Sigmoid colon (tissue), 4 donors: ENCODE measurements around the gene OR52A5.

Experiments
- EP300 ChIP-seq, 4 donors: sonication (generic); formaldehyde crosslinking; IDR thresholded peaks; one replicate each; pipeline ENCODE4 v1.6.1; 2017; ENCODE audit warnings: antibody characterized with exemption in 4 of 4
- POLR2AphosphoS5 ChIP-seq, 4 donors: sonication (generic); formaldehyde crosslinking; IDR thresholded peaks; one replicate each; pipeline ENCODE4 v1.6.1; 2017; ENCODE audit warnings: antibody characterized with exemption in 4 of 4
- TF ChIP-seq, protein P1 (sequence below), 4 experiments: fragments of 450-650 bp in 3 of 4; fragments of 200-600 bp in 1 of 4; IDR thresholded peaks; one replicate each; pipeline ENCODE4 v1.5.1; 2016 to 2019; ENCODE audit warnings: antibody characterized with exemption in 4 of 4, mild to moderate bottlenecking in 3 of 4, moderate library complexity in 2 of 4

DNA sequence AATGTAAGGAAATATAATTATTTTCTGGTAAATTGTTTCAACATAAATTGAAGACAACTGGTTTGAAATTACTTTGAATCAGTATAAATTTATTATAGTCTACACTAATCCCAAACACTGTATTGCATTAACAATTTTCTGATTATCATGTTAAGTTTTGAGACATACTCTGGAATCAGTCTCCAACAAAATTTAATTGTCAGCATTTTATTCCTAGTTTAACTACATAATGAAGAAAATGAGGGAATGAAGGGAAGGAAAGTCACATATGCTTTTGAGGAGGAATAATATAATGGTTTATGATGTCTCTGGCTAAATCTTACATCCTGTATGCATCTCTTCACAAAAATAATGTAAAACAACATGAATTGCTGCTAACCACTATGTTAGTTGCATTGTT lies 54.6 kb downstream of the OR52A5 start:
- TF ChIP-seq, protein P1, sequence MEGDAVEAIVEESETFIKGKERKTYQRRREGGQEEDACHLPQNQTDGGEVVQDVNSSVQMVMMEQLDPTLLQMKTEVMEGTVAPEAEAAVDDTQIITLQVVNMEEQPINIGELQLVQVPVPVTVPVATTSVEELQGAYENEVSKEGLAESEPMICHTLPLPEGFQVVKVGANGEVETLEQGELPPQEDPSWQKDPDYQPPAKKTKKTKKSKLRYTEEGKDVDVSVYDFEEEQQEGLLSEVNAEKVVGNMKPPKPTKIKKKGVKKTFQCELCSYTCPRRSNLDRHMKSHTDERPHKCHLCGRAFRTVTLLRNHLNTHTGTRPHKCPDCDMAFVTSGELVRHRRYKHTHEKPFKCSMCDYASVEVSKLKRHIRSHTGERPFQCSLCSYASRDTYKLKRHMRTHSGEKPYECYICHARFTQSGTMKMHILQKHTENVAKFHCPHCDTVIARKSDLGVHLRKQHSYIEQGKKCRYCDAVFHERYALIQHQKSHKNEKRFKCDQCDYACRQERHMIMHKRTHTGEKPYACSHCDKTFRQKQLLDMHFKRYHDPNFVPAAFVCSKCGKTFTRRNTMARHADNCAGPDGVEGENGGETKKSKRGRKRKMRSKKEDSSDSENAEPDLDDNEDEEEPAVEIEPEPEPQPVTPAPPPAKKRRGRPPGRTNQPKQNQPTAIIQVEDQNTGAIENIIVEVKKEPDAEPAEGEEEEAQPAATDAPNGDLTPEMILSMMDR (IDR thresholded peaks at IDR 0.05), result no peak
- no peak for TF ChIP-seq EP300 (IDR thresholded peaks at IDR 0.05)
- TF ChIP-seq POLR2AphosphoS5 (IDR thresholded peaks at IDR 0.05), result no peak
